Nephron (organoid): ENCODE results near the gene CEND1.

Experiments
- H3K27ac Mint-ChIP-seq, 3 experiments: 2 replicates each; pipeline ENCODE4 v1.8.0; 2020; ENCODE audit warnings: mixed read lengths in 3 of 3, mild to moderate bottlenecking in 2 of 3, moderate library complexity in 1 of 3
- H3K27me3 Mint-ChIP-seq: 2 replicates; pipeline ENCODE4 v1.8.0; 2021; ENCODE audit warnings: low read depth, mild to moderate bottlenecking, moderate library complexity, mixed read lengths
- H3K36me3 Mint-ChIP-seq: 2 replicates; pipeline ENCODE4 v1.8.0; 2020; ENCODE audit warnings: low read depth, mixed read lengths
- H3K4me1 Mint-ChIP-seq: 2 replicates; pipeline ENCODE4 v1.8.0; 2020; ENCODE audit warnings: mixed read lengths
- H3K4me3 Mint-ChIP-seq, 3 experiments: 2 replicates each; pipeline ENCODE4 v1.8.0; 2020; ENCODE audit warnings: mild to moderate bottlenecking in 3 of 3, mixed read lengths in 3 of 3, moderate library complexity in 2 of 3
- H3K9me3 Mint-ChIP-seq: 2 replicates; pipeline ENCODE4 v1.8.0; 2020; ENCODE audit warnings: mixed read lengths
- TF ChIP-seq, protein P1 (sequence below), 3 experiments: fragments of 200-600 bp; sonication (generic); IDR thresholded peaks; one replicate each; pipeline ENCODE4 v1.5.0; 2021; ENCODE audit warnings: antibody characterized with exemption in 3 of 3; ENCODE audit not compliant: unreplicated experiment in 3 of 3

CEND1 gene

DNA sequence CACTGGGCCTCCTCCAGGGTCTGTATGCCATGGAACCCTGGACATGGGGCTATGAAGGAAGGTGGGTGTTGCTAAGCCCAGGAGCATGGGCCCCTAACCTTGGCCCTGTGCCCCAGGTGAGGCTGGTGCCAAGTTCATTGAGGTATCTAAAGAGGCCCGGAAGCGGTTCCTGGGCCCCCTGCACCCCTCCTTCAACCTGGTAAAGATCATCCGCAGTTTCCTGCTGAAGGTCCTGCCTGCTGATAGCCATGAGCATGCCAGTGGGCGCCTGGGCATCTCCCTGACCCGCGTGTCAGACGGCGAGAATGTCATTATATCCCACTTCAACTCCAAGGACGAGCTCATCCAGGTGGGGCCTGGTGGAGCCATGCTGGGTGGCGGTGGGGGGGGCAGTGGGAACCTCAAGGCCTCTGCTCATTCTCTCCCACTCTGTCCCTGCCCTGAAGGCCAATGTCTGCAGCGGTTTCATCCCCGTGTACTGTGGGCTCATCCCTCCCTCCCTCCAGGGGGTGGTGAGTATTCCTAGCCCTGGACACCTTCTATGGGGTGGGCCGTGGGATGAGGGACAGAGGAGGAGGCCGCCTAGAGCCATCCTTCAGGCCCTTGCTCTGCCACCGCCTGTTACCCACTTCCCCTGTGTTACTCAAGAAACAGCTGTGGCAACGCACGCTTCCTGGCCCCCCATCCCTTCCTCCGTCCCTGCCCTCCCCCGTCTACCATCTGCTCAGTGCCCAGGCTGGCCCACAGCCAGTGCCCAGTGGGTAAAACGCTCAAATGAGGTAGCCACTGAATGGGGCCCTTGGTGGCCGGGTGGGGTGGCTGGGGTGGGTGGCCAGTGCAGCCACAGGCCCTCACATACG is 31.9 kb upstream of the CEND1 start:
- Mint-ChIP-seq H3K4me1 (peaks cover 9% of the 10 kb centered on the region), H3K36me3 (peaks cover 8% of the 10 kb centered on the region), H3K27me3 (peaks cover 15% of the 10 kb centered on the region), H3K27ac (no peak overlapping the region), H3K4me3 (peak overlapping the region; percentile 61 to 73 (median 69)), H3K9me3 (no peaks in the 10 kb centered on the region)
- TF ChIP-seq, protein P1, sequence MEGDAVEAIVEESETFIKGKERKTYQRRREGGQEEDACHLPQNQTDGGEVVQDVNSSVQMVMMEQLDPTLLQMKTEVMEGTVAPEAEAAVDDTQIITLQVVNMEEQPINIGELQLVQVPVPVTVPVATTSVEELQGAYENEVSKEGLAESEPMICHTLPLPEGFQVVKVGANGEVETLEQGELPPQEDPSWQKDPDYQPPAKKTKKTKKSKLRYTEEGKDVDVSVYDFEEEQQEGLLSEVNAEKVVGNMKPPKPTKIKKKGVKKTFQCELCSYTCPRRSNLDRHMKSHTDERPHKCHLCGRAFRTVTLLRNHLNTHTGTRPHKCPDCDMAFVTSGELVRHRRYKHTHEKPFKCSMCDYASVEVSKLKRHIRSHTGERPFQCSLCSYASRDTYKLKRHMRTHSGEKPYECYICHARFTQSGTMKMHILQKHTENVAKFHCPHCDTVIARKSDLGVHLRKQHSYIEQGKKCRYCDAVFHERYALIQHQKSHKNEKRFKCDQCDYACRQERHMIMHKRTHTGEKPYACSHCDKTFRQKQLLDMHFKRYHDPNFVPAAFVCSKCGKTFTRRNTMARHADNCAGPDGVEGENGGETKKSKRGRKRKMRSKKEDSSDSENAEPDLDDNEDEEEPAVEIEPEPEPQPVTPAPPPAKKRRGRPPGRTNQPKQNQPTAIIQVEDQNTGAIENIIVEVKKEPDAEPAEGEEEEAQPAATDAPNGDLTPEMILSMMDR (IDR thresholded peaks at IDR 0.05; ENCODE audit: unreplicated experiment in 3 of 3), result no peak

DNA sequence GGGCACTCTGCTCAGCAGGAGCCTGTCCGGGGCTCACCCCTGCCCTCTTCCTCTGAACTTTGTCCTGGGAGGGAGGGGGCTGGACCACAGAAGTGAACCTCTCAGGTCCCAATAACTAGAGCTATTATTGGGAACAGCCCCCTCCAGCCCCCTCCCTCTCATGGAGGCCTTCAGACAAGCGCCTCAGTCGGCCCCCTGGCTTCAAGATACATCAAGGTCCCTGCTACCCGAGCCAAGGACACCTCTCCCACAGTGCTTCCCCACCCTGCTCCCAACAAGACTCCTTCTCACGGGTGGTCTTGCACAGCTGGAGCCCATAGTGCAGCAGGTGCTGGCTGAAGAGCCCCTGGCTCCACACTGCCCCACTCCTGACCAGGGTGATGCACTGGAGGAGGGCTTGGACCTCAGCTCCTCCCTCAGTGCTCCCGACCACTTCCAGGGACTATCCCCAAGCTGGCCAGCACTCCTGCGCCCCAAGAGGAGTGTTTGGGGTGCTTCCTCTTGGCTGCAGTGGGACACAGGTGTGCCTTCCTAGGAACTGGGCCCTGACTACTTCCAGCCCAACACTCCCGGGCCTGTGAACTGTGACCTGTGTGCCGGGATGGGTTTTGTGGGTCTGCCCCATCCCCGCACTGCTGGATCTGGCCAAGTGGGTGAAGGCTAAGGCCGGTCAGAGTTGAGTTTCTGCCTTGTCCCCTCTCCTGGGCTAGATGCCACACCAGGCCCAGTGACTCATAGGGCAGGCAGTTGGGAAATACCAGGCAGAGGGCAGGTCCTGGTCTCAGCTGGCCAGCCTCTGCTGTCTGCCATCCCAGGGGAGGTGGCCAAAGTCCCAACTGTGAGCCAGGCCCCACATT is 31.0 kb upstream of the CEND1 start:
- H3K36me3 Mint-ChIP-seq, result peaks cover 8% of the 10 kb centered on the region
- TF ChIP-seq, protein P1 (IDR thresholded peaks at IDR 0.05; ENCODE audit: unreplicated experiment in 3 of 3), result no peak
- peak overlapping the region; percentile 86 to 91 (median 90) for H3K4me3 Mint-ChIP-seq
- H3K27ac Mint-ChIP-seq, result no peak overlapping the region
- peaks cover 9% of the 10 kb centered on the region for H3K4me1 Mint-ChIP-seq
- peaks cover 12% of the 10 kb centered on the region for H3K27me3 Mint-ChIP-seq
- no peaks in the 10 kb centered on the region for H3K9me3 Mint-ChIP-seq

DNA sequence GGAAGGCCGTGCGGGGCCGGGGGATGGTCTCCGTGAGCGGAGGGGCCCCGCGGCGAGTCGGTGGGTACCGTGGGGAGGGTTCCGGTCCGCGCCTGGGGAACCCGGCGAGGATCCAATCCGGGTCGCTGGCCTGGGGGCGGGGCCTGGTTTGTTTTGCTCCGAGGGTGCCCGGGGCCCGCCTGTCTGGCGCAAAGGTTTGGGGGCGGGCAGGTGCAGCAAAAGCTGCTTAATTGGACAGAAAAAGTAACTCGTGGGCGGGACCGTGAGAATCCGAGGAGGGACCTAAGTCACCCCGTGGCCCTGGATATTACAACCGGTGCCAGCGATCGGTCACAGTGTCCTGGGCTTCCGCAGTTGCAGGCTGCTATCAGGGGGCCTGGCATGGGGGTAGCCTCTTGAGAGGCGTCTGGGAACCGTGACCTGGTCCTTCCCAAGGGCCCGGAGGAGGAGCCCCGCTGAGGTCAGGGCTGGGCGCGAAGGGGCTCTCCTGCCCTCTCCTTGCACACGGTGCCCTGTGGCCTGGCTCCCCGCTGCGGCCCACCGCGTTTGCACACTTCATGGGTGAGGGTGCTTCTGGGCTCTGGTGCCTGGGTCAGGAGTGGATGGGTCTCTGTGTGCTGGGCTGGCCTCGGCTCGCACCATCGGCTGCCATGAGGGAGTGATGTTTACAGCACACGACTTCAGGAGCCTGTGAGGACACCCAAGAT is 30.2 kb upstream of the CEND1 start:
- Mint-ChIP-seq H3K4me3 (peak overlapping the region; percentile 86 to 91 (median 90)), H3K9me3 (no peaks in the 10 kb centered on the region), H3K27ac (peak overlapping the region in 2 of 3 experiments; percentile 55 to 75), H3K4me1 (peaks cover 8% of the 10 kb centered on the region), H3K27me3 (peaks cover 10% of the 10 kb centered on the region), H3K36me3 (peaks cover 4% of the 10 kb centered on the region)
- TF ChIP-seq, protein P1 (IDR thresholded peaks at IDR 0.05; ENCODE audit: unreplicated experiment in 3 of 3), result no peak

DNA sequence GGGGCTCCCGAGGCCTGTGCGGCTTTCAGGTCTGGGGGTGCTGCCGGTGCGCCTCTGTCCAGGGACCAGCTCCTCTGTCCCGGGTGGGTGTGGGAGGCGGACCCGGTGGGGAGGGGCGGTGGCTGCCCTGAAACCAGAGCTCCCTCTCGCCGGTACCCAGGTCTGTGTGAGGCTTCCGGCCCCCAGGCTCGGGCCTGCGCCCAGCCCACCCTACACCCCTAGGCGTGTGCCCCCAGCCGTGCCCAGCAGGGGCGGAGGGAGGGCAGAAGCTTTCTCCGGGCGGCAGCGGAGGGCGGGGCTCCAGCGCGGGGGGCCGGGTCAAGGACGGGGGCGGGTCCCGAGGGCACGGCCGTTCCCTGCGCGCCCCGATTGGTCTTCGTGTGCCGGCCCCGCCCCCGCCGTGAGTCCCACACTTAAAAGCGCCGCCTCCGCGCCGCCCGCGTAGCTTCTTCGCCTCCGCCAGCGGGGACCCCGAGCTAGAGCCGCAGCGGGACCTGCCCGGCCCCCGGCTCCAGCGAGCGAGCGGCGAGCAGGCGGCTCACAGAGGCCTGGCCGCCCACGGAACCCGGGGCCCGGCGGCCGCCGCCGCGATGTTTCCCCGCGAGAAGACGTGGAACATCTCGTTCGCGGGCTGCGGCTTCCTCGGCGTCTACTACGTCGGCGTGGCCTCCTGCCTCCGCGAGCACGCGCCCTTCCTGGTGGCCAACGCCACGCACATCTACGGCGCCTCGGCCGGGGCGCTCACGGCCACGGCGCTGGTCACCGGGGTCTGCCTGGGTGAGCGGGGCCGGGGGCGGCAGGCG is 29.4 kb upstream of the CEND1 start:
- Mint-ChIP-seq H3K27ac (no peak overlapping the region), H3K36me3 (no peaks in the 10 kb centered on the region), H3K27me3 (peaks cover 5% of the 10 kb centered on the region), H3K4me3 (peak overlapping the region; percentile 67 to 74 (median 74)), H3K9me3 (no peaks in the 10 kb centered on the region), H3K4me1 (peaks cover 4% of the 10 kb centered on the region)
- TF ChIP-seq, protein P1 (IDR thresholded peaks at IDR 0.05; ENCODE audit: unreplicated experiment in 3 of 3), result no peak
